CD4-positive, alpha-beta T cell treated with Interleukin-15 for 1 hour (primary cell): ENCODE data around the gene RALGPS1.
"Not testable (repeated sequence)": the region's sequence is repeated elsewhere in the genome, so short reads cannot be mapped to it uniquely, and the experiment has no call there.

Experiments
- DNase-seq: peaks from one replicate; pipeline ENCODE4 v3.0.0-alpha.2; 2020

Gene RALGPS1

GRCh38 chr9:126991183-126991582 is 76.6 kb downstream of the RALGPS1 start:
- DNase-seq: no peak

DNA sequence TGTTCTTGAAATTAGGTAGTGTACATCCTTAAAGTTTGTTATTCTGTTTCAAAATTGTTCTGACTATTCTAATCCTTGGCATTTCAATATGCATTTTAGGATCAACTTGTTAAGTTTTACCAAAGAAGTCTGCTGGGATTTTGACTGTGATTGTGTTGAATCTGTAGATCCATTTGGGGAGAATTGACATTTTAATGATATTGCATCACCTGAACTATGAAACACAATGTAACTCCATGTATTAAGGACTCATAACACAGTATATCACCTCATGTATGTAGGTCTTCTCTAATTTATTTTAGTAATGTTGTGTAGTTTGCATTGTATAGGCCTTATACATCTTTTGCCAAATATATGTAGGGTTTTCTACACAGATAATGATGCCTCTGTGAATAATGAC is 77.8 kb downstream of the RALGPS1 start:
- no peak for DNase-seq

DNA sequence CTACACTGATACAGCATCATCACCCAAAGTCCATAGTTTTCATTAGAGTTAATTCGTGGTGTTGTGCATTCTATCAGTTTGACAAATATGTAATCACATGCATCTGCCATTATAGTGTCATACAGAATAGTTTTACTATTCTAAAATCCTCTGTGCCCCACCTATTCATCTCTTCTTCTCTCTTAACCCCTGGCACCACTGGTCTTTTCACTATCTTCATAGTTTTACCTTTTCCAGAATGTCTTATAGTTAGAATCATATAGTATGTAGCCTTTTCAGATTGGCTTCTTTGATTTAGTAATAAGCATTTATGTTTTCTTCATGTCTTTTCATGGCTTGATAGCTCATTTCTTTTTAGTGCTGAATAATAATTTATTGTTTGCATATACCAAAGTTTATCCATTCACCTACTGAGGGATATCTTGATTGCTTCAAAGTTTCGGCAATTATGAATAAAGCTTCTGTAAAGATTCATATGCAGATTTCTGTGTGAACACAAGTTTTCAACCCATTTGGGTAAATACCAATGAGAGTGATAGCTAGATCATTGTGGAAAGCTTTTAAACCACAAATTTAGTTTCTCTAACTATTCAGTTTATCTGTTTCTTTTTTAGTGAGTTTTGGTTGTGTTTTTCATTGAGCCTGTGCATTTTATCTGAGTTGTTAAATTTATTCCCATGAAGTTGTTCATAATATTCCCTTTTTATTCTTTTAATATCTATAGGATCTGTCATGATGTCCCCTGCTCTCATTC is 84.9 kb downstream of the RALGPS1 start:
- DNase-seq: no peak

GRCh38 chr9:127004946-127005769 is 90.6 kb downstream of the RALGPS1 start:
- DNase-seq: peak; percentile 58

GRCh38 chr9:127005770-127006314 is 91.3 kb downstream of the RALGPS1 start:
- DNase-seq: no peak

- no peak for DNase-seq
Observed at GRCh38 chr9:127007638-127008037, 93.1 kb downstream of the RALGPS1 start.

DNA sequence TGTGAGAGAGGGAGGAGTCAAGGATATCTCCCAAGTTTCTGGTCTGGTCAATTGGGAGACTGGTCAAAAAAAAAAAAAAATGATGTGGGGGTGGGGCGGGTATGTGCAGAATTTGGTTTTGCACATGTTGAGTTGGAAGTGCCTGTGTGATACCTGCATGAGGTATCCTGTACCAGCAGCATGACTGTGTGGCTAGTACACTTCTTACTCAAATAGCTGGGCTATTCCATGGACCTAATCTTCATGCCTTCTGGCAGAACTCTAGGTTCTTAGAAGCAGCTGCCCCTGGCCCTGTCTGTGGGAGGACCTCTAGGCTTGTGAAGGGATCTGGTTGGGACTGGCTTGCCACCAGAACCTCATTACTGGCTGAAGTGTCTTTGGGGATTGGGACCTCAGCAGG is 93.5 kb downstream of the RALGPS1 start:
- DNase-seq: no peak

- no peak for DNase-seq
Observed at GRCh38 chr9:127011772-127012171, 97.2 kb downstream of the RALGPS1 start.

DNA sequence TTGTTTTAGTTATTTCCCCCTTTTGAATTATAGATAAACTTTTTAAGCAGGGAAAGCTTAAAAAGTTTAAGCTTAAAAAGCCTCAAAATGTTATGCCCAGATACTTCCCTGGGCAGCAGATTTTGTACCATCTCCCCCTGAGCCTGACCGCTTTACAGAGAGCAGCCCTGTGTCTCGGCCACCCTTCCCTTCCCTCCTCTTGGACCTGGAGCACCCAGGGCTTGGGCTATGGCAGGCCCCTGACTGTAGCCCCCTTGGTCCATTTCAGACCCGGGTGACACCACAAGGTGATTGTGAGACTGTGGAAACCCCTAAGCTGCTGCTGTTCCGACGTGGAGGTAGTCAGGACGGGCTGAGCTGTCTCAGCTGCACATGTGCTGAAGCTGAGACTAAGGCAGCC is 97.7 kb downstream of the RALGPS1 start:
- no peak for DNase-seq

- DNase-seq: no peak
Observed at GRCh38 chr9:127013597-127013996, 99.0 kb downstream of the RALGPS1 start.

DNA sequence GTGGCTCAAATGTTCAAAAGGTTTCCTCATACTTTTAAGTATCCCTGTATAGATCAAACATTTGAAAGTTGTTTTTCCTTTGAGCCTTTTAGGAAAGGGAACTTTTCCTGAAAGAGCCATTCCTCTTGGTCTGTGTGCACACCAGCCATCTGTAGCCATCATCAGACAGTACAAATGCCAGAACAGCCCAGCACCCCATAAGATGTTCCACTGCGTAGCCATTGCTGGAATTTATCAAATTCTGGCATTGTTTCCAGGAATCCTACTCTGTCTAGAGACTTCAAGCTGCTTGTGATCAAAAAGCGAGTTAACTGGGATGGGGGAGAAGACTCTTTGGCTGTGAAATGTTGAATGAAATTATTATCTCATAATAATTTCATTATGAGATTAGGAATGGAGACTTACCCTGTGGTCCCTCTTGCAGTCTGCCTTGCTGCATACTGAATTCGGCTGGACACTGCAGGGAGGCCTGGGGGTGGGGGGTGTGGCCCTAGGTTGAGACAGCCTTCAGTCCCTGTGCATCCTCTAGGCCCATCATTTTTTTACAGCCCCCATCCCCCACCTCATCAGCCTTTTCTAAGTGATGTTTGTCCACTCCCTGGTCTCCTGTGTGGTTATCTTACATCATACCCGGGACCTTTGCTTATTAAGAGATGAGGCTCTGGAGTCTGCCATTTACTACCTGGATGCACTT is 99.8 kb downstream of the RALGPS1 start:
- no peak for DNase-seq

- DNase-seq: no peak
Observed at GRCh38 chr9:127014910-127015540, 100.4 kb downstream of the RALGPS1 start.

GRCh38 chr9:127015921-127016512 is 101.4 kb downstream of the RALGPS1 start:
- DNase-seq: no peak

- DNase-seq: not testable (repeated sequence)
Observed at GRCh38 chr9:127017979-127018378, 103.4 kb downstream of the RALGPS1 start.

DNA sequence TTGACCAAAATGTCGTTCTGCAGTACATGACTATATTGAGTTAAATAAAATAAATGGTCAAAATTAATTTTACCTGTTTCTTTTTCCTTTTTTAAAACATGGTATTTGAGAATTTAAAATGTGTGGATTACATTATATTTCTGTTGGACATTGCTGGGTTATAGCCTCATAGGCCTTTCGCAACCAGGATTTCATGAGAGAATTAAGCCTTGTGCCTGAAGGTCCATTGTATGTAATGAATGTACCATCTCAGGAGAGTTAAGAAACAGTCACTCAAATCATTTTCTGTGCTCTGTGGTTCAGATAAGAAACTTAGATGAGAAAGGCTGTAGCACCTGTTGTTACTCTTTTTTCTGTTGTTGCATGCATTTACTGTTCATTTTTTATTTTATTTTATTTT is 104.4 kb downstream of the RALGPS1 start:
- DNase-seq: no peak

GRCh38 chr9:127020036-127020801 is 105.6 kb downstream of the RALGPS1 start:
- no peak for DNase-seq

DNA sequence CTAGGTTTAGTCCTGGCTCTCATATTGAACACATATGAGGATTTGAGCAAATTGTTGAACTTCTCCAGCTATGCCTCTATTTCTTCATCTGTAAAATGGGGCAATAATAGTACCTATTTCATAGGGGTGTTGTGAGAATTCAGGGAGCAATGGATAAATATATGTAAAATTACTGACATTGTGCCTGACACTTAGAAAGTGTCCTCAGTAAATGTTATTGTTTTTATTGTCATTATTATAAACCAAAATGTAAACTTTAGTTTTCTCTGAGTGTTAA is 106.2 kb downstream of the RALGPS1 start:
- DNase-seq: no peak

DNA sequence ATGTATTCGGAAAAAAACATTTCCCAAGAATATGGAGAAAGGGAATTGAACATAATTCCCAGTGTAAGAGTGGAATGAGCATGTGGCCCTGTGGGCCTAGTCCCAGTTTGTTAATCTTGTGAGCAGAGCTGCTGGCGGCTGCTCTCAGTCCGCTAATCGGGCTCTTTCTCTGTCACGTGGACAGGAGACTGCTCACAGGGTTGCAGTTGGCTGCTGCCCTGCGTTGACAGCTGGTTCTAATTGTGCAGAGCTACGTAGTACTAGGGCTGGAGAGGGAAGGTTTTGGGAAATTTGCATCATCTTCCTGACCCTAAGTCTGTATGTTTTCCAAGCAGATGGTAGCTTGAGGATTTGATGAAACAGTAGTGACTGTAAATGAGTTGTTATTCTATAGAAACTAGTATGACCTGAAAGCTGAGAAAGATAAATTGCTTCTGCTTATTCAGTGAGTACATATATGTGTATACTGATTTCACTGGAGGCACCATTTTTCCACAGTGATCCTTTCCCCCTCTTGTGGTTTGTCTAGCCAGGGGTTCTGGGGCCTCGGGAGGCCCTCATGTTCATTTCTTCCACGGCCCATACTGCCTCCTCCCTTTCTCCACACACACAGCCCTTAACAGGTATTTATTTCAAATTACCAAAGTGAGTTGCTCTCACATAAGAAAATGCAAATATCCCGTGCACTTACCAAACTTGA is 107.2 kb downstream of the RALGPS1 start:
- no peak for DNase-seq

GRCh38 chr9:127022913-127023660 is 108.5 kb downstream of the RALGPS1 start:
- no peak for DNase-seq

DNA sequence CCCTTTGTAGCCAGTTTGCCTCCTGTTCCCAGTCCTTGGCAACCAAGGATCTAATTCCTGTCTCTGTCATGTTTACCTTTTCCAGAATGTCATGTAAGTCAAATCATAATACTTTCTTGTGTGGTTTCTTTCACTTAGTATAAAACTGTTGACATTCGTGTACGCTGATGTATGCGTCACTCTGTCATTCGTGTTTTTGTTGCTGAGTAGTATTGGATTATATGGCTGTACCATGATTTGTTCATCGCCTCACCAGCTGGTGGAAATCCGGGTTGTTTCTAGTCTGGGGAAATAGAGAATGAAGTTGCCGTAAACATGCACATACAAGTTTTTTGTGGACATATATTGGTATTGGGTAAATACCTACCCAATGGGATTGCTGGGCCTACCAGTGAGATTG is 110.5 kb downstream of the RALGPS1 start:
- no peak for DNase-seq

- DNase-seq: no peak
Observed at GRCh38 chr9:127027694-127028093, 113.1 kb downstream of the RALGPS1 start.
